IPS-18c (cell line): Measurements from ENCODE around the gene LMX1A.

Experiments used
- H3K4me3 ChIP-seq: 2 replicates; pipeline ENCODE4 v1.7.0; 2013; ENCODE audit warnings: low read depth, mild to moderate bottlenecking, low read length, moderate library complexity; ENCODE audit not compliant: insufficient read depth
- H3K9me3 ChIP-seq: one replicate; pipeline ENCODE4 v1.6.1; 2013; ENCODE audit warnings: mild to moderate bottlenecking, low read length, moderate library complexity; ENCODE audit not compliant: control insufficient read depth, insufficient read depth

LMX1A gene

DNA sequence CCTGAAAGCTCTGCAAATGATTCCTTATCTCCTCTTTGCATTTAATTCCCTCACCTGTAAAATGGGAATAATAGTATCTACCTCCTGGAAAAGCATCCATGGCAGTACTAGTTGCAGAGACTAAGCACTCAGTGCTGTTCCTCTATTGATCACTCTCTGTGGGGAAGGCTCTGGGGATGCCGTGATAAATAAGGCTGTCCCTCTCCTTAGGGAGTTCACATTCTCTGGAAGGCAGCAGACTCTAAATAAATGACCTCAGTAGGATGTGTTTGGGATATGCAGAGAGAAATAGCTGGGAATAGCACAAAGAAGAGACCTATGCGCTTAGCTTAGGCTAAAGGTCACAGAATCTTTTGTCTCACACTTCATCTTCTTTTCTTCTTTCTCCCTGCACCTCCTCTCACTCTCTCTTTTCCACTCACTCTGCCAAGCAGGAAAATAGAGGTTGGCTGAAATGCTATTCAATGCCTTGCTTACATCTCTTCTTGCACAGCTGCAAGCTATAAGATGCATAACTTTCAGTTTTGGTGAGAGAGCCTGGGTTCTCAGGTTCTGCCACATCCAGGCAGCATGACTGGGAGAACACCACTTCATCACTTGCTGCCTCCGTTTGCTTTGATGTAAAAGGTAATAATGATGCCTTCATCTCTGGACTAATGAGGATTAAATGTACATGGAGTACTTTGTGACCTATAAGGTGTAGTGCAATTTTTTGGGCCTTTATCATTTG, 101.5 kb downstream of the LMX1A start:
- Histone ChIP-seq H3K4me3 (no peak overlapping the region), H3K9me3 (no peaks in the 10 kb centered on the region)

- no peaks in the 10 kb centered on the region for H3K9me3 ChIP-seq
- no peak overlapping the region for H3K4me3 ChIP-seq
Measured at GRCh38 chr1:165254376-165254775, 102.1 kb downstream of the LMX1A start.

DNA sequence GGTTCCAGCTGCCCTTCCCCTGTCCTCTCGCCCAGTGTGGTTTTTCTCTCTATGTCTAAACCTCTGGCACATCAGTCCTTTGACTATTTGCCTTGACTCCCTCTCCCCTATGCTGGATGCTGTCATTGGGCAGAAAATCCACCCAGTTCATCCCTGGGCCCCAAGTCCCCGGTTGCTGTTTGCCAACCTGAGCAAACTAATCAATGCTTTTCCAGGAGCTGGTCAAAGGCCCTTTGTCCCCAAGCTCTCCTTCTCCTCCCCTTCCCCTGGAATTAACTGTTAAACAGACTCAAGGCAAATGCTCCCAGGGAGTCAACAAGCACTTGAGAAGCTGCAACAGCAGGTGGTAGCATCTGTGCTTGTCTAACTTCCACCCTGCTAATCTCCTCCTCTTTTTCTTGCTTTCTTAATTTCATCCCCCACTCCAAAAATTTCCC, 102.7 kb downstream of the LMX1A start:
- H3K9me3 ChIP-seq: no peaks in the 10 kb centered on the region
- H3K4me3 ChIP-seq: no peak overlapping the region

GRCh38 chr1:165248969-165249571, 107.4 kb downstream of the LMX1A start:
- Histone ChIP-seq H3K4me3 (no peak overlapping the region), H3K9me3 (no peaks in the 10 kb centered on the region)

DNA sequence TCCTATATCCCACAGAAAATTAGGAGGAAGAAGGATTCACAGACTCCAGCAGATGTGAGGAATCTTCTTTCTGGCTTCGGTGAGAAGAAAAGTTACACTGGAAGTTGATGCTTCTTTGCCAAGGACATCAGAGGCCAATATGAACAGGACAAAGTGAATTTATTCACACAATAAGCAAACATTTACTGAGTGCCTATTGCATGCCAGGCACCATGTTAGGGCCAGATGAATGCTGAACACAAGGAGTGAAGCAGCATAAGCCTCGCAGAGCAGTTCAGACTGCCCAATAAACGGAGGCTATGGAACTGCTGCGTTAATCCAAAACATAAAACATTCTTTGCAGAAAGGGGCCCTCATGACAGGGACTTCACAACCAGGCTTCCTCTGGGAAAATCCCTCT, 114.6 kb downstream of the LMX1A start:
- H3K4me3 ChIP-seq: no peak overlapping the region
- H3K9me3 ChIP-seq: no peaks in the 10 kb centered on the region

GRCh38 chr1:165241321-165241720, 115.2 kb downstream of the LMX1A start:
- Histone ChIP-seq H3K9me3 (no peaks in the 10 kb centered on the region), H3K4me3 (no peak overlapping the region)

DNA sequence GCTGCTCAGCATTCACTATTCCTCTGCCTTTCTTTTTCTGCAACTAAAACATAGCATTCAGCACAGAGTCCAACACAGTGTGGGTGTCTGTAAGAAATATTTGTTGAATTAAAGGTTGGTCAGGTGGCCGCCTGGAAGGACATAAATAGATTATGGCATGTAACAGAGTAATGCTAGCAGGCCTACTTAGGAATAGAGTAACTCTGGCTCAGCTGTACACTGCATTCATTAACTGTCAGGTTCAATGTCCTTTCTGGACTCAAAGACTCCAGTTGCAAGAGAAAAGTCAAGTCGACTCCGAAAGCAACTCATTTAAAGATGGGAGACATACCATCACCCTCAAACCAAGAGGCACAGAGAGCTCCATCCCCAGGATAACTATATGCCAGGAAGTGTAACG, 116.0 kb downstream of the LMX1A start:
- Histone ChIP-seq H3K4me3 (no peak overlapping the region), H3K9me3 (no peaks in the 10 kb centered on the region)

DNA sequence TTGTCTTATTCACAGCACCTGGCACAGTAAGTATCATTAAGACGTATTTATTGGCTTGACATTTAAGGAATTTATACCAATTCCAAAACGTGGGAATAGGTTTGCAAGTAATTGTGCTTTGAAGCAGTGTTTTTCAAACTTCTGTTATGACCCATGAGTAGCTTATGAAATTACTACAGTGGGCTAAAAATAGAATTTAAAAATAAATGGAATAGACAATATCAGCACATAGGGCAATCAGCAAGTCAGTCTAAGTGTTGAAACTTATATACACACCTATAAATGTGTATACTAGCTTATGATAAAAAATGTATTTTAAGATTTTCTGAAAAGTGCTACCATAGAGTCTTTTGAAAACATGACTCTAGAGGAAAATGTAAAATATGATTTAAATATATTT, 116.6 kb downstream of the LMX1A start:
- Histone ChIP-seq H3K9me3 (no peaks in the 10 kb centered on the region), H3K4me3 (no peak overlapping the region)

GRCh38 chr1:165235777-165236291, 120.7 kb downstream of the LMX1A start:
- Histone ChIP-seq H3K4me3 (peak overlapping the region; percentile 50), H3K9me3 (no peaks in the 10 kb centered on the region)

DNA sequence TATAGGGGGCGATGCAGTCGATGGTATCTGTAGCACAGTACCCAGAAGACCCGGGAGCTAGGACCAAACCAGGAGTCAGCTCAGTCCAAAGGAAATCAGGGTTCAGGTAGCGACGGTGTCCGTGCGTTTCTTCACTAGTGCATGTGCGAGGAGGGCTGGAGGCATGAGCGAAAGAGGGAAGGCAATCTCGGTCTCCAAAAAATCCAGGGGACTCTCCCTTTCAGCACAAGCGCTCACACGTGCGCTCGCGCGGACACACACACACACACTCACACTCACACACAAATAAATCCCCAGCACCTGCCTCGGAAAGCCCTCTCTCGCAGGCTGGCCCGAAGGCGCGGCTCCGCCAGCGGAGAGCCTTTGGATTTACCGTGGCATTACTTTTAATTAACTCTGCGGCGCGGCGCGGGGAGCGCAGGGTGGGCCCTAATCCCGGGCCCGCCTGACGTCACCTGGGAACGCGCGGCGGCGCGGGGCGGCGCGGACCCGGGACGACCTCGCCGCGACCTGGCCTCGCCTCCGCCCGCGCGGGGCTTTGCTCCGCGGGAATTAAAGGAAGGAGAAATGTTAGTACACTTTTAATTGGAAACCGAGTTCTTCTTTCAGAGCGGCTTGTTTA, 121.2 kb downstream of the LMX1A start:
- peak overlapping the region; percentile 50 for H3K4me3 ChIP-seq

DNA sequence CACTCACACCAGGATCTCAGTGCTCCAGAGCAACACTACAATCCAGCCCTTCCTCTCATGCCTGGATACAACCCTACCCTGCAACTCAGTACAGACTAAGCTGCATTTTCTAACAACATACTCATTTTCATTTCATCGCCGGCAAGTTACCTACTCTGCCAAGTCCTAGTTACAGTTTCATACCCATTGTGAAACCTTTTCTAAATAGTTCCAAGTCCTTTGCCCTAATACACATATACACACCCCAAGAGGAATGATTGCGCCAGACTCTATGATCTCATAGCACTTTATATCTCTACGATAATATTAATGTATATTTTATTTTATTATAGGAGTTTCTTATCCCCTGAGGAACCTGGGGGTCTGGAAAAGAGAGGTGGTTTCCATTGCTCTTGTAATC, 122.4 kb downstream of the LMX1A start:
- Histone ChIP-seq H3K4me3 (no peak overlapping the region), H3K9me3 (no peaks in the 10 kb centered on the region)

More for the DNA sequence above, 121.2 kb downstream of the LMX1A start:
- H3K9me3 ChIP-seq: no peaks in the 10 kb centered on the region

DNA sequence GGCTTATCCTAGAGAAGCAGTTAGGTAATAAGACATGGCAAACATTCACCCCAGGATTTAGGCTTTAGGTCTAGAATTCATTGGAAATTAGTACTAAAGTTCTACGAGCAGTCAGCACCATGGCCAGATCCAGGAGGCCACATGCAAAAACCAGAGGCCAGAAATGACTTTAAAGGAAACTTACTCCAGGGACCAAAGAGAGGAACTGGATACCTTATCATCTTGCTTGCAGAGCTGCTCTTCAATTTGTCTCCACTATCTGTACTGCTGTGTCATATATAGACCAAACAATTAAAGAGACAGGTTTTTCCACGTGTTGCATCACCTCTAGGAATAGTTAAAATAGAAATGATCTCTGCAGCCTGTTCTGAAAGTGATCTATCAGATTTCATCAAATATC, 127.8 kb downstream of the LMX1A start:
- no peaks in the 10 kb centered on the region for H3K9me3 ChIP-seq
- no peak overlapping the region for H3K4me3 ChIP-seq

GRCh38 chr1:165228111-165228655, 128.3 kb downstream of the LMX1A start:
- no peak overlapping the region for H3K4me3 ChIP-seq
- H3K9me3 ChIP-seq: no peaks in the 10 kb centered on the region

DNA sequence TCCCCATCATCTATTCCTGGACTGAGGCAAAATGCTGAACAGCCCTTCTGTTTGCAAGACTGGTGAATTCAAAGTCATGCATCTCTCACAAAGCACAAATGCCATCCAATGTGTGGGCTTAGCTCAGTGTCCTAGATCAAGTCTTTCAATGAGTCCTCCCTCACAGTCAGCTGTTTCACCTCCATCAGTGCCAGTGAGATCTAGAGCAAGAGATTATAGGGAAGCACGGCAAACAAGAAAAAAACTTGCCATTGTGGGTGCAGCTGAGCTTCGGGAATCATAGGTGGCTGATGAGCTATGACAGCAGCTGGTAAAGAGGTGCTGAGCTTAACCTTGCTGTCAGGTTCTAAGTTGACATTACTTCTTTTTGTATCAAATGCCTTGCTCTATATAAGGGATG, 130.2 kb downstream of the LMX1A start:
- Histone ChIP-seq H3K4me3 (no peak overlapping the region), H3K9me3 (no peaks in the 10 kb centered on the region)

GRCh38 chr1:165225650-165226049, 130.9 kb downstream of the LMX1A start:
- no peak overlapping the region for H3K4me3 ChIP-seq
- H3K9me3 ChIP-seq: no peaks in the 10 kb centered on the region

- Histone ChIP-seq H3K9me3 (no peaks in the 10 kb centered on the region), H3K4me3 (no peak overlapping the region)
Measured at GRCh38 chr1:165225062-165225461, 131.5 kb downstream of the LMX1A start.

DNA sequence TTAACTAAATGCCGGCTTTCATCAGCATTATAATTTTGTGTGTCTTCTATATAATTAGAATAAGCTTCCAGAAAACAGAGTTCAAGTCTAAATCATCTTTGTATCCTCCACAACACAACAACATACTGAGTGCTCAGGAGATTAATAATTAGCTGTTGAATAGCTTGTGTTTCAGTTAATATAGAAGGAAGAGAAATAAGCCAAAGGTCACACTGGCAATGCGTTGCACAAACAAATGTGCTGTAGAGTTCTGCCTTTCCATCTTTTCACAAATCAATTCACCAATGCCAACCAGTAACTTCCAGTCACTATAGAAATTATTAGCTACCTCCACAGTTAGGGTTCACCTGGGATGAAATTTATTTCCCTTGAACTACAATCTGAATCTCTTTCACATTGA, 132.0 kb downstream of the LMX1A start:
- Histone ChIP-seq H3K4me3 (no peak overlapping the region), H3K9me3 (no peaks in the 10 kb centered on the region)

GRCh38 chr1:165222580-165222979, 133.9 kb downstream of the LMX1A start:
- H3K9me3 ChIP-seq: no peaks in the 10 kb centered on the region

More at GRCh38 chr1:165222580-165222979, 133.9 kb downstream of the LMX1A start:
- no peak overlapping the region for H3K4me3 ChIP-seq
